HCT116 (cell line): ENCODE results near the gene SLMAP.

Experiments used
- ATF3 ChIP-seq: IDR thresholded peaks from 2 replicates; pipeline ENCODE4 v1.6.1; 2012
- CEBPB ChIP-seq: IDR thresholded peaks from 2 replicates; pipeline ENCODE4 v1.6.1; 2012; ENCODE audit warnings: low read depth
- EZH2 ChIP-seq: fragments of 200-600 bp; sonication (generic); IDR thresholded peaks from 2 replicates; pipeline ENCODE4 v1.6.1; 2017; ENCODE audit warnings: antibody characterized with exemption, mixed run types
- JUND ChIP-seq: IDR thresholded peaks from 2 replicates; pipeline ENCODE4 v1.6.1; 2012
- POLR2A ChIP-seq: IDR thresholded peaks from 2 replicates; pipeline ENCODE4 v1.7.0; 2011; ENCODE audit warnings: borderline replicate concordance; ENCODE audit not compliant: insufficient read depth, insufficient read length; ENCODE audit errors: extremely low read depth
- POLR2AphosphoS5 ChIP-seq: IDR thresholded peaks from 2 replicates; pipeline ENCODE4 v1.6.1; 2011; ENCODE audit warnings: mild to moderate bottlenecking, low read depth, low read length, moderate library complexity
- RAD21 ChIP-seq: IDR thresholded peaks from 2 replicates; pipeline ENCODE4 v1.6.1; 2012; ENCODE audit warnings: low read depth, mild to moderate bottlenecking
- SIN3A ChIP-seq: IDR thresholded peaks from 2 replicates; pipeline ENCODE4 v1.6.1; 2012; ENCODE audit warnings: low read depth
- SRF ChIP-seq: IDR thresholded peaks from 2 replicates; pipeline ENCODE4 v1.6.1; 2012; ENCODE audit warnings: low read depth
- ZFX ChIP-seq: fragments of 450-650 bp; IDR thresholded peaks from 2 replicates; pipeline ENCODE4 v1.6.1; 2017
- ZNF274 ChIP-seq: fragments of 200-500 bp; sonication (Bioruptor generic); IDR thresholded peaks from 2 replicates; pipeline ENCODE4 v1.6.1; 2014; ENCODE audit warnings: mild to moderate bottlenecking, low read depth, low read length, inconsistent platforms
- TF ChIP-seq, protein P1 (sequence below), 3 experiments: fragments of 200-600 bp in 1 of 3; sonication (generic) in 1 of 3; IDR thresholded peaks in 2 of 3; conservative IDR thresholded peaks in 1 of 3; 2 replicates each; pipeline ENCODE4 v1.5.1; 2012 to 2017; ENCODE audit warnings: low read depth in 2 of 3, low read length in 2 of 3, antibody characterized with exemption in 1 of 3, borderline replicate concordance in 1 of 3, control low read depth in 1 of 3, mild to moderate bottlenecking in 1 of 3, mixed read lengths in 1 of 3, mixed run types in 1 of 3, moderate library complexity in 1 of 3; ENCODE audit not compliant: insufficient read depth in 1 of 3
- TF ChIP-seq, protein P2 (sequence below): IDR thresholded peaks from 2 replicates; pipeline ENCODE4 v1.6.1; 2012
- TF ChIP-seq, protein P3 (sequence below): IDR thresholded peaks from 2 replicates; pipeline ENCODE4 v1.6.1; 2012; ENCODE audit warnings: low read depth

GRCh38 chr3:57730682-57731081, 25.4 kb upstream of the SLMAP start:
- no peak for TF ChIP-seq POLR2A
- no peak for TF ChIP-seq CEBPB
- no peak for TF ChIP-seq RAD21
- TF ChIP-seq ATF3: no peak
- TF ChIP-seq ZFX: no peak
- TF ChIP-seq SIN3A: no peak
- TF ChIP-seq, protein P1, sequence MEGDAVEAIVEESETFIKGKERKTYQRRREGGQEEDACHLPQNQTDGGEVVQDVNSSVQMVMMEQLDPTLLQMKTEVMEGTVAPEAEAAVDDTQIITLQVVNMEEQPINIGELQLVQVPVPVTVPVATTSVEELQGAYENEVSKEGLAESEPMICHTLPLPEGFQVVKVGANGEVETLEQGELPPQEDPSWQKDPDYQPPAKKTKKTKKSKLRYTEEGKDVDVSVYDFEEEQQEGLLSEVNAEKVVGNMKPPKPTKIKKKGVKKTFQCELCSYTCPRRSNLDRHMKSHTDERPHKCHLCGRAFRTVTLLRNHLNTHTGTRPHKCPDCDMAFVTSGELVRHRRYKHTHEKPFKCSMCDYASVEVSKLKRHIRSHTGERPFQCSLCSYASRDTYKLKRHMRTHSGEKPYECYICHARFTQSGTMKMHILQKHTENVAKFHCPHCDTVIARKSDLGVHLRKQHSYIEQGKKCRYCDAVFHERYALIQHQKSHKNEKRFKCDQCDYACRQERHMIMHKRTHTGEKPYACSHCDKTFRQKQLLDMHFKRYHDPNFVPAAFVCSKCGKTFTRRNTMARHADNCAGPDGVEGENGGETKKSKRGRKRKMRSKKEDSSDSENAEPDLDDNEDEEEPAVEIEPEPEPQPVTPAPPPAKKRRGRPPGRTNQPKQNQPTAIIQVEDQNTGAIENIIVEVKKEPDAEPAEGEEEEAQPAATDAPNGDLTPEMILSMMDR (IDR thresholded peaks at IDR 0.05 in 2 of 3, conservative IDR thresholded peaks at IDR 0.05 in 1 of 3; ENCODE audit: borderline replicate concordance in 1 of 3, insufficient read depth in 1 of 3, low read depth in 2 of 3, low read length in 2 of 3): no peak
- TF ChIP-seq, protein P2, sequence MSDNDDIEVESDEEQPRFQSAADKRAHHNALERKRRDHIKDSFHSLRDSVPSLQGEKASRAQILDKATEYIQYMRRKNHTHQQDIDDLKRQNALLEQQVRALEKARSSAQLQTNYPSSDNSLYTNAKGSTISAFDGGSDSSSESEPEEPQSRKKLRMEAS: no peak
- TF ChIP-seq EZH2: no peak
- TF ChIP-seq SRF: no peak
- no peak for TF ChIP-seq POLR2AphosphoS5
- no peak for TF ChIP-seq ZNF274
- TF ChIP-seq JUND: no peak
- TF ChIP-seq, protein P3, sequence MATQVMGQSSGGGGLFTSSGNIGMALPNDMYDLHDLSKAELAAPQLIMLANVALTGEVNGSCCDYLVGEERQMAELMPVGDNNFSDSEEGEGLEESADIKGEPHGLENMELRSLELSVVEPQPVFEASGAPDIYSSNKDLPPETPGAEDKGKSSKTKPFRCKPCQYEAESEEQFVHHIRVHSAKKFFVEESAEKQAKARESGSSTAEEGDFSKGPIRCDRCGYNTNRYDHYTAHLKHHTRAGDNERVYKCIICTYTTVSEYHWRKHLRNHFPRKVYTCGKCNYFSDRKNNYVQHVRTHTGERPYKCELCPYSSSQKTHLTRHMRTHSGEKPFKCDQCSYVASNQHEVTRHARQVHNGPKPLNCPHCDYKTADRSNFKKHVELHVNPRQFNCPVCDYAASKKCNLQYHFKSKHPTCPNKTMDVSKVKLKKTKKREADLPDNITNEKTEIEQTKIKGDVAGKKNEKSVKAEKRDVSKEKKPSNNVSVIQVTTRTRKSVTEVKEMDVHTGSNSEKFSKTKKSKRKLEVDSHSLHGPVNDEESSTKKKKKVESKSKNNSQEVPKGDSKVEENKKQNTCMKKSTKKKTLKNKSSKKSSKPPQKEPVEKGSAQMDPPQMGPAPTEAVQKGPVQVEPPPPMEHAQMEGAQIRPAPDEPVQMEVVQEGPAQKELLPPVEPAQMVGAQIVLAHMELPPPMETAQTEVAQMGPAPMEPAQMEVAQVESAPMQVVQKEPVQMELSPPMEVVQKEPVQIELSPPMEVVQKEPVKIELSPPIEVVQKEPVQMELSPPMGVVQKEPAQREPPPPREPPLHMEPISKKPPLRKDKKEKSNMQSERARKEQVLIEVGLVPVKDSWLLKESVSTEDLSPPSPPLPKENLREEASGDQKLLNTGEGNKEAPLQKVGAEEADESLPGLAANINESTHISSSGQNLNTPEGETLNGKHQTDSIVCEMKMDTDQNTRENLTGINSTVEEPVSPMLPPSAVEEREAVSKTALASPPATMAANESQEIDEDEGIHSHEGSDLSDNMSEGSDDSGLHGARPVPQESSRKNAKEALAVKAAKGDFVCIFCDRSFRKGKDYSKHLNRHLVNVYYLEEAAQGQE: no peak
